WTC11 (cell line): ENCODE data around the gene SLC29A3. TPM values are rescaled to one million over a fixed set of nuclear protein-coding genes. Genes with fewer than 3 reads are reported as not detected.

Experiments
- ATAC-seq: fragments of 200-7000 bp; cut with Tn5 transposase; 2 replicates; pipeline ENCODE4 v1.10.0; 2021; ENCODE audit warnings: mild to moderate bottlenecking, moderate library complexity
- CTCF ChIA-PET: fragments of 300-600 bp; sonication (Branson Sonifier 250); formaldehyde crosslinking; loops from one replicate; lab custom pipeline; 2021; ENCODE audit warnings: antibody characterized with exemption; lab: Charles Lee
- POLR2A ChIA-PET: fragments of 350-600 bp; sonication (Branson Sonifier 250); formaldehyde crosslinking; loops from one replicate; lab custom pipeline; 2021; ENCODE audit warnings: antibody characterized with exemption; lab: Charles Lee
- DNase-seq: peaks from one replicate; pipeline ENCODE4 v3.0.0; 2021; ENCODE audit warnings: low spot score
- H3K27ac Mint-ChIP-seq: 2 replicates; pipeline ENCODE4 v1.8.0; 2021; ENCODE audit warnings: mixed read lengths
- H3K27me3 Mint-ChIP-seq: 2 replicates; pipeline ENCODE4 v1.8.0; 2021; ENCODE audit warnings: low read depth, mild to moderate bottlenecking, moderate library complexity, mixed read lengths
- H3K36me3 Mint-ChIP-seq: 2 replicates; pipeline ENCODE4 v1.8.0; 2021; ENCODE audit warnings: mixed read lengths
- H3K4me1 Mint-ChIP-seq: 2 replicates; pipeline ENCODE4 v1.8.0; 2022; ENCODE audit warnings: mixed read lengths
- H3K4me3 Mint-ChIP-seq: 2 replicates; pipeline ENCODE4 v1.8.0; 2021; ENCODE audit warnings: mild to moderate bottlenecking, moderate library complexity, mixed read lengths
- H3K9me3 Mint-ChIP-seq: 2 replicates; pipeline ENCODE4 v1.8.0; 2021; ENCODE audit warnings: mixed read lengths
- AR ChIP-seq: fragments of 250-450 bp; sonication (Bioruptor Pico); IDR thresholded peaks from 2 replicates; pipeline ENCODE4 v1.9.0; 2021; ENCODE audit warnings: mild to moderate bottlenecking
- ARID4B ChIP-seq: sonication (generic); formaldehyde crosslinking; IDR thresholded peaks from 2 replicates; pipeline ENCODE4 v1.8.0; 2023; ENCODE audit warnings: missing genetic modification reagents, mild to moderate bottlenecking, borderline replicate concordance
- ATF1 ChIP-seq: sonication (generic); formaldehyde crosslinking; IDR thresholded peaks from 2 replicates; pipeline ENCODE4 v1.8.1; 2023; ENCODE audit warnings: mild to moderate bottlenecking, moderate library complexity, missing genetic modification reagents
- CTCF ChIP-seq: fragments of 200-600 bp; IDR thresholded peaks from 2 replicates; pipeline ENCODE4 v1.8.0; 2022; ENCODE audit warnings: antibody characterized with exemption
- ELF4 ChIP-seq: sonication (generic); formaldehyde crosslinking; IDR thresholded peaks from 2 replicates; pipeline ENCODE4 v1.8.1; 2022; ENCODE audit warnings: low read depth, mild to moderate bottlenecking, moderate library complexity, missing genetic modification reagents
- FOXJ3 ChIP-seq: sonication (generic); formaldehyde crosslinking; IDR thresholded peaks from 2 replicates; pipeline ENCODE4 v1.9.0; 2021; ENCODE audit warnings: missing genetic modification reagents, mild to moderate bottlenecking, borderline replicate concordance
- GABPB1 ChIP-seq: sonication (generic); formaldehyde crosslinking; IDR thresholded peaks from 2 replicates; pipeline ENCODE4 v1.8.1; 2023; ENCODE audit warnings: mild to moderate bottlenecking, missing genetic modification reagents
- SOX15 ChIP-seq: fragments of 250-450 bp; sonication (Bioruptor Pico); IDR thresholded peaks from 2 replicates; pipeline ENCODE4 v1.9.0; 2021; ENCODE audit warnings: mild to moderate bottlenecking
- TP53 ChIP-seq: sonication (generic); formaldehyde crosslinking; IDR thresholded peaks from 2 replicates; pipeline ENCODE4 v1.8.1; 2023; ENCODE audit warnings: mild to moderate bottlenecking, missing genetic modification reagents
- USF1 ChIP-seq: sonication (generic); formaldehyde crosslinking; IDR thresholded peaks from 2 replicates; pipeline ENCODE4 v1.8.0; 2022; ENCODE audit warnings: mild to moderate bottlenecking, missing genetic modification reagents
- ZBTB21 ChIP-seq: sonication (generic); formaldehyde crosslinking; IDR thresholded peaks from 2 replicates; pipeline ENCODE4 v1.8.1; 2023; ENCODE audit warnings: mild to moderate bottlenecking, missing genetic modification reagents, borderline replicate concordance
- ZMAT4 ChIP-seq: fragments of 250-450 bp; sonication (Bioruptor Pico); IDR thresholded peaks from 2 replicates; pipeline ENCODE4 v1.9.0; 2021; ENCODE audit warnings: mild to moderate bottlenecking
- ZNF121 ChIP-seq: sonication (generic); formaldehyde crosslinking; IDR thresholded peaks from 2 replicates; pipeline ENCODE4 v1.8.0; 2023; ENCODE audit warnings: missing genetic modification reagents
- total RNA-seq: library from RNA; stranded (reverse); gene quantifications from 3 replicates; pipeline ENCODE4 v1.2.3, GENCODE V29; 2021

Gene SLC29A3
- total RNA-seq, 1 experiment from 2014 or later, result 9.2 TPM

- no peak for TF ChIP-seq ARID4B (CRISPR knock-in tag)
- TF ChIP-seq USF1, result no peak
- TF ChIP-seq ATF1 (CRISPR knock-in tag), result no peak
Measured at GRCh38 chr10:71388583-71389310, 69.7 kb downstream of the SLC29A3 start (continued).

- ATAC-seq (no peak), DNase-seq (no peak)
- Mint-ChIP-seq H3K4me1 (0 out of 2 replicates have a peak, but pooled peaks cover 2% of the 10 kb centered on the region), H3K27ac (no peak overlapping the region), H3K36me3 (no peaks in the 10 kb centered on the region), H3K27me3 (peaks cover 10% of the 10 kb centered on the region), H3K4me3 (no peak overlapping the region), H3K9me3 (no peaks in the 10 kb centered on the region)
- ChIA-PET POLR2A (no interaction called here), CTCF (interaction anchor here (1.0 to 2.3 kb wide), 10 partner anchors 9 to 318 kb away, joined by 3 to 12 read pairs (median 4); partner anchors contain the start of gene SLC29A3)
- no peak for TF ChIP-seq ZMAT4 (CRISPR knock-in tag)
- no peak for TF ChIP-seq TP53 (CRISPR knock-in tag)
- no peak for TF ChIP-seq FOXJ3 (CRISPR knock-in tag)
- no peak for TF ChIP-seq ZBTB21 (CRISPR knock-in tag)
- TF ChIP-seq ZNF121 (CRISPR knock-in tag), result no peak
- no peak for TF ChIP-seq GABPB1 (CRISPR knock-in tag)
- TF ChIP-seq ELF4, result no peak
- TF ChIP-seq CTCF, result no peak
- TF ChIP-seq SOX15, result no peak
- no peak for TF ChIP-seq AR (CRISPR knock-in tag)
Measured at GRCh38 chr10:71389768-71390460, 70.9 kb downstream of the SLC29A3 start.
